RWPE1 (cell line): Measurements from ENCODE around the gene BAG1.

Experiments used
- CTCF ChIA-PET: fragments of 350-600 bp; sonication (Branson Sonifier 250); formaldehyde crosslinking; extraction: SDS; loops from one replicate; lab custom pipeline; 2021; lab: Yijun Ruan, JAX
- POLR2A ChIA-PET: fragments of 400-600 bp; formaldehyde crosslinking; extraction: SDS; loops from one replicate; lab custom pipeline; 2020; ENCODE audit warnings: antibody characterized with exemption; ENCODE audit not compliant: low non-redundant PET; lab: Yijun Ruan, JAX
- DNase-seq: peaks from one replicate; pipeline ENCODE4 v3.0.0; 2012; ENCODE audit warnings: low spot score
- H3K27ac ChIP-seq: fragments of 450-650 bp; 2 replicates; pipeline ENCODE4 v1.5.1; 2017
- CTCF ChIP-seq: fragments of 450-650 bp; conservative IDR thresholded peaks from 2 replicates; pipeline ENCODE4 v1.5.1; 2017; ENCODE audit warnings: low read depth, mild to moderate bottlenecking

The BAG1 gene

GRCh38 chr9:33260372-33260771, 4.1 kb downstream of the BAG1 start:
- no peak overlapping the region for H3K27ac ChIP-seq
- POLR2A ChIA-PET, result no interaction called here
- no peak for TF ChIP-seq CTCF
- CTCF ChIA-PET, result no interaction called here
- no peak for DNase-seq

- TF ChIP-seq CTCF, result no peak
- no peak for DNase-seq
- ChIA-PET POLR2A (no interaction called here), CTCF (no interaction called here)
- no peak overlapping the region for H3K27ac ChIP-seq
Observed at GRCh38 chr9:33257276-33257675, 7.2 kb downstream of the BAG1 start.

- ChIA-PET POLR2A (no interaction called here), CTCF (no interaction called here)
- no peak for DNase-seq
- no peak overlapping the region for H3K27ac ChIP-seq
- no peak for TF ChIP-seq CTCF
Observed at GRCh38 chr9:33256236-33256635, 8.3 kb downstream of the BAG1 start.

- ChIA-PET CTCF (no interaction called here), POLR2A (no interaction called here)
- peak overlapping the region; percentile 35 for H3K27ac ChIP-seq
- DNase-seq, result no peak
- TF ChIP-seq CTCF, result no peak
Observed at GRCh38 chr9:33255471-33255870, 9.0 kb downstream of the BAG1 start.

GRCh38 chr9:33255014-33255413, 9.5 kb downstream of the BAG1 start:
- no peak for DNase-seq
- ChIA-PET POLR2A (no interaction called here), CTCF (interaction anchor here (0.8 kb wide), 1 partner anchor 8 kb away, joined by 3 read pairs; no protein-coding TSS in a partner anchor)

GRCh38 chr9:33254211-33254610, 10.3 kb downstream of the BAG1 start:
- no peak for DNase-seq
- H3K27ac ChIP-seq, result peak overlapping the region; percentile 35
- TF ChIP-seq CTCF, result no peak
- ChIA-PET POLR2A (interaction anchor here (0.7 kb wide), 1 partner anchor 8 kb away, joined by 5 read pairs; no protein-coding TSS in a partner anchor), CTCF (interaction anchor here (0.8 kb wide), 1 partner anchor 9 kb away, joined by 3 read pairs; no protein-coding TSS in a partner anchor)

More at GRCh38 chr9:33255014-33255413, 9.5 kb downstream of the BAG1 start:
- peak overlapping the region; percentile 35 for H3K27ac ChIP-seq
- no peak for TF ChIP-seq CTCF
